Measurements from ENCODE around the gene FRY. TPM values are rescaled to one million over a fixed set of nuclear protein-coding genes. Genes with fewer than 3 reads are reported as not detected.

Gene FRY
- total RNA-seq, 1 donor from 2014 or later: 2.4 TPM

DNA sequence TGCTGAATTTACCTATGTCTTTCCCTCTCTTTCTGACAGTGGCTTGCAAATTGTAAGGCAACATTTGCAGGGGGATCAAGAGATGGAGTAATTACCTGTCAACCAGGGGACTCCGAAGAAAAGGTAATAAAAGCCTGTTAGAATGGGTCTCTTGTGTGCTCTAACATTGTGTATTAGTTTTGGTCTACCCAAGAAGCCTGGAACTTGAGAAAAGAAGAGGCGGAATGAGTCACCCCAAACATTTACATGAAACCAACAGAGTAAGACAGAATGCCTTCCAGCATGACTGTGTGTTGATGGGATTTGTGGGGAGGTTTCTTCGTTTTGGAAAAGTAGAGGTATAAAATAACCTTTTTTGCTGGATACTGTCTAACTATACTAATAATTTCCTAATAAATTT, 246.9 kb downstream of the FRY start:
- peaks cover 5% of the 10 kb centered on the region for H3K4me1 Mint-ChIP-seq (ENCODE audit: low read depth)

DNA sequence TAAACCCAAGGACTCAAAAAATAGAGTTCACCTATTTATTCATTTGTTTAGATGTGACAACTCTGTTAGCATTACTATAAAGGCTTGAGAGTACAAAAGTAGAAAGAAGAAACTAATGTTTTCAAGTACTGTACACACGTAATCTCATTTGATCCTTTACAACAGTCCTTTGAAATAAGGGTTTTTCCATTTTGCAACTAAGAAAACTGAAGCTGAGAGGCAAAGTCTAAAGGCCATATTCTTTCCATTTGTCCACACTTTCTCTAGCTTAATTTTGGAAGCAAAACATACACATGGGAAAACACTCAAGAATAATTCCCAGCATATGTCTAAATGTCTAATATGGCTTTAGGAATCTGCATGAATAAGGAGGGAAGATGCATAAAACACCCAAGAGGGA, 249.5 kb downstream of the FRY start:
- H3K27ac Mint-ChIP-seq: no peak overlapping the region
- intact Hi-C loops (cut with micrococcal nuclease): no loop called here
- DNase-seq (ENCODE audit: low spot score): no peak
- peaks cover 2% of the 10 kb centered on the region for H3K36me3 Mint-ChIP-seq (ENCODE audit: low read depth)
- H3K4me3 Mint-ChIP-seq: no peak overlapping the region
- H3K27me3 Mint-ChIP-seq (ENCODE audit: insufficient read depth): peaks cover 4% of the 10 kb centered on the region
- H3K4me1 Mint-ChIP-seq (ENCODE audit: low read depth): peaks cover 5% of the 10 kb centered on the region
- H3K9me3 Mint-ChIP-seq: no peaks in the 10 kb centered on the region

More for the DNA sequence above, 246.9 kb downstream of the FRY start:
- intact Hi-C loops (cut with micrococcal nuclease): loop anchor here (1.0 kb wide), 1 partner anchor 19 kb away; no protein-coding TSS in a partner anchor
- no peaks in the 10 kb centered on the region for H3K9me3 Mint-ChIP-seq
- H3K4me3 Mint-ChIP-seq: no peak overlapping the region
- H3K36me3 Mint-ChIP-seq (ENCODE audit: low read depth): peaks cover 2% of the 10 kb centered on the region
- H3K27me3 Mint-ChIP-seq (ENCODE audit: insufficient read depth): no peaks in the 10 kb centered on the region
- DNase-seq (ENCODE audit: low spot score): no peak
- H3K27ac Mint-ChIP-seq: no peak overlapping the region

DNA sequence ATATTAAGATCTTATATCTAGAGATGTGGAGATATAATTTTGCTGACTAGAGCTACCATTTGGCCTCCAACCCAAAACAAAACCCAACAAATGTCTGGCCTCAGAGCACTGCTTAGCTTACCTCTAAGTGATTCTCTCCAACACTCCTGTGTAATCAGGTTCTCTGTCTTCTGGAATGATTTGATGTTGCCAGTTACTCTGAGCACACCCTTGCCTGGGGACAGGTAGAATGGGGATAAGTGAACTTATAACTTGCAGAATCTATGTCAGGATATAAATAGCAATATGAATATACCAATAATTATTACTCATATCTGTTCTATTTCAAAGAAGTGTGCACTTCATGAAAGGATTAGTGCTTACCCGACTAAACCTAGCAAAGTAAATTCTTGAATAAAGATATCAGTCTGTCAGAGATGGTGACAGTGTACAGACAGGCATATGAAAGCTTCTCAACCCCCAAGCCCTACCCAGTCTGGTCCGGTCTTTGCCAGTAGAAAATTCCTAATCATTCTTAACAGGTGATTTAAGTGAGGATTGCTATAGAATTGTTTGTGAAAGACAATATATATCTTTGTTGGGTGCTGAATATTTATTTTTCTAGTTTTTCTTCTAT, 250.6 kb downstream of the FRY start:
- H3K9me3 Mint-ChIP-seq: no peaks in the 10 kb centered on the region
- no peak overlapping the region for H3K4me3 Mint-ChIP-seq
- peaks cover 4% of the 10 kb centered on the region for H3K27me3 Mint-ChIP-seq (ENCODE audit: insufficient read depth)
- H3K36me3 Mint-ChIP-seq (ENCODE audit: low read depth): peaks cover 2% of the 10 kb centered on the region
- DNase-seq (ENCODE audit: low spot score): no peak
- peaks cover 5% of the 10 kb centered on the region for H3K4me1 Mint-ChIP-seq (ENCODE audit: low read depth)
- intact Hi-C loops (cut with micrococcal nuclease): no loop called here
- H3K27ac Mint-ChIP-seq: no peak overlapping the region

GRCh38 chr13:32284927-32285632, 253.5 kb downstream of the FRY start:
- intact Hi-C loops (cut with micrococcal nuclease): no loop called here
- no peak overlapping the region for H3K4me3 Mint-ChIP-seq
- H3K27ac Mint-ChIP-seq: no peak overlapping the region
- peaks cover 2% of the 10 kb centered on the region for H3K36me3 Mint-ChIP-seq (ENCODE audit: low read depth)
- no peaks in the 10 kb centered on the region for H3K4me1 Mint-ChIP-seq (ENCODE audit: low read depth)
- peaks cover 4% of the 10 kb centered on the region for H3K27me3 Mint-ChIP-seq (ENCODE audit: insufficient read depth)
- H3K9me3 Mint-ChIP-seq: no peaks in the 10 kb centered on the region
- no peak for DNase-seq (ENCODE audit: low spot score)

DNA sequence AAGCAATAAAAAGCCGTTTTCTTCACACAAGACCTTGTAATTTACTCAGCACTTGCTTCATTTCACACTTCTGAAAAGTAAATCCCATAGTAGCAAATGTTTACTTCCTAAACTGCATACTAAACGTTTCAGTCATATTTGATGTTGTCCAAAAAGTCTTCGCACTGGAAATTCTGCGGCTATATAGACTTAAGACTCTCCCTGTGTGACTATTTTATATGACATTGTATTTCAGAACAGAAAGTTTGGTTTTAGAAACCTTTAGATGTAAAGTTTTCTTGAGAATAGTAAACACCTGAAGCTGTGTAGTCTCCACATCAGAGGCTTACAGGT, 254.0 kb downstream of the FRY start:
- Mint-ChIP-seq H3K9me3 (no peaks in the 10 kb centered on the region), H3K27ac (no peak overlapping the region), H3K4me3 (no peak overlapping the region), H3K4me1 (ENCODE audit: low read depth) (no peaks in the 10 kb centered on the region), H3K27me3 (ENCODE audit: insufficient read depth) (peaks cover 4% of the 10 kb centered on the region), H3K36me3 (ENCODE audit: low read depth) (peaks cover 2% of the 10 kb centered on the region)
- intact Hi-C loops (cut with micrococcal nuclease): no loop called here
- no peak for DNase-seq (ENCODE audit: low spot score)

DNA sequence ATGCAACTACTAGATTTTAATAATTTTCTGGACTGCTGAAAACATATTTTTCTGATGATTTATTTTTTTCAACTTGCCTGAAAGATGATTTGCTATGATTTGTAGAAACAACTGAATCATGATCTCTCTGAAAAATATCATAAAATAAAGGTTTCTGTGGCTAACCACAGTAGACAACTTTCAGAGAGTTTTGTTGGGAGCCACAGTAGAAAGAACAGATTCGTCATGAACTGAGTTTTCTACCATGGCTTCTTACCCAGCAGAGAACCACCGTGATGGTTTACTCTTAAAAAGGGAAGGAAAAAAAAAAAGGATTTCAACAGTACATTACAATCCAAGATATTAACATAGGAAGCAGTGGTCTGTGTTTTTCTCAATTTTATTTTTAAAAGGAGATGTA, 265.6 kb downstream of the FRY start:
- Mint-ChIP-seq H3K36me3 (ENCODE audit: low read depth) (peaks cover under 1% of the 10 kb centered on the region), H3K4me3 (no peak overlapping the region), H3K4me1 (ENCODE audit: low read depth) (peaks cover 18% of the 10 kb centered on the region), H3K27ac (no peak overlapping the region), H3K27me3 (ENCODE audit: insufficient read depth) (peaks cover 17% of the 10 kb centered on the region), H3K9me3 (no peaks in the 10 kb centered on the region)
- intact Hi-C loops (cut with micrococcal nuclease): loop anchor here (1.0 kb wide), 1 partner anchor 19 kb away; no protein-coding TSS in a partner anchor
- DNase-seq (ENCODE audit: low spot score): no peak

- no peak overlapping the region for H3K27ac Mint-ChIP-seq
- no peaks in the 10 kb centered on the region for H3K36me3 Mint-ChIP-seq (ENCODE audit: low read depth)
- no peak for DNase-seq (ENCODE audit: low spot score)
- H3K4me1 Mint-ChIP-seq (ENCODE audit: low read depth): peaks cover 18% of the 10 kb centered on the region
- H3K4me3 Mint-ChIP-seq: no peak overlapping the region
- no peaks in the 10 kb centered on the region for H3K9me3 Mint-ChIP-seq
- intact Hi-C loops (cut with micrococcal nuclease): loop anchor here (1.0 kb wide), 1 partner anchor 12 kb away; no protein-coding TSS in a partner anchor
- peaks cover 17% of the 10 kb centered on the region for H3K27me3 Mint-ChIP-seq (ENCODE audit: insufficient read depth)
These were observed 267.1 kb downstream of the FRY start for GRCh38 chr13:32298695-32299094.

- no peaks in the 10 kb centered on the region for H3K36me3 Mint-ChIP-seq (ENCODE audit: low read depth)
- no peaks in the 10 kb centered on the region for H3K9me3 Mint-ChIP-seq
These were observed 268.3 kb downstream of the FRY start for GRCh38 chr13:32299893-32300292.

DNA sequence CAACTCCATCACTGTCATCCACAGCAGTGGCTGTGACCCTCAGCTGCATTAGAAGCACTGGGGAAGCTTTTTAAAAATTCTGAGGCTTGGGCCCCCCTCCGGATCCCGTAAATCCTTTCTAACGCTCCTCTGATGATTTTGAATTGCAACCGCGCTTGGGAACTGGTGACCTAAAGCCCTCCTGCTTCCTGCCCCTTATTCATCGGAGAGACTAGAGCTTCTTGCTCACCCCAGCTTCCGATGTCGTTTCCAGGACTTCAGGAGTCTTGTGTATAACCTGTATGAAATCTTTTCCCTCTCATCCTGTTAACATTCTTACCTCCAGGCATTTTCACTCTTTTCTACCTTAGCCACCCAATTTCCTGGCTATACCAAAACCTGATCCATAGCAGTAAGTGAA, 268.8 kb downstream of the FRY start:
- Mint-ChIP-seq H3K4me3 (no peak overlapping the region), H3K4me1 (ENCODE audit: low read depth) (peaks cover 18% of the 10 kb centered on the region), H3K9me3 (no peaks in the 10 kb centered on the region), H3K36me3 (ENCODE audit: low read depth) (no peaks in the 10 kb centered on the region), H3K27me3 (ENCODE audit: insufficient read depth) (peaks cover 17% of the 10 kb centered on the region), H3K27ac (no peak overlapping the region)
- DNase-seq (ENCODE audit: low spot score): no peak
- intact Hi-C loops (cut with micrococcal nuclease): loop anchor here (1.0 to 2.0 kb wide), 2 partner anchors 15 to 54 kb away; partner anchors contain the start of genes BRCA2 and ZAR1L

More at GRCh38 chr13:32299893-32300292, 268.3 kb downstream of the FRY start:
- no peak overlapping the region for H3K4me3 Mint-ChIP-seq
- intact Hi-C loops (cut with micrococcal nuclease): loop anchor here (1.0 to 2.0 kb wide), 3 partner anchors 10 to 53 kb away; partner anchors contain the start of genes BRCA2 and ZAR1L
- DNase-seq (ENCODE audit: low spot score): no peak
- H3K27me3 Mint-ChIP-seq (ENCODE audit: insufficient read depth): peaks cover 17% of the 10 kb centered on the region
- H3K27ac Mint-ChIP-seq: no peak overlapping the region
- H3K4me1 Mint-ChIP-seq (ENCODE audit: low read depth): peaks cover 18% of the 10 kb centered on the region

DNA sequence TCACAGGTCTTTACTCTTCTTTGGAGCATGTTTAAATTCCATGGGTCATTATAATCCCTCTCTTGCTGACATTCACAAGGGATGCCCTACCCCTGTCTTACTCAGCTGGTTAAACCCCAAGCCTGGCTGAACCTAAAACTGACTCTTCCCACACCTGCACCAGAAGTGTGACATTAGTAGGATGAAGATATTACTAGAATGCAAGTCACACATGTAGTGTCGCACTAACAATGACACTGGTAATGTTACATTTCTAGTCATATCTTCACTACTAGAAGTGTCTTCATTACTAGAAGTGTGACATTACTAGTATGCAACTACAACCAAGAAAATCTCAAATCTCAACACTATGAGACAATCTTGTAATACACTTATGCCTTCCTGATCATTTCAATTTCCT, 269.3 kb downstream of the FRY start:
- Mint-ChIP-seq H3K27me3 (ENCODE audit: insufficient read depth) (peaks cover 17% of the 10 kb centered on the region), H3K36me3 (ENCODE audit: low read depth) (no peaks in the 10 kb centered on the region), H3K9me3 (no peaks in the 10 kb centered on the region), H3K4me1 (ENCODE audit: low read depth) (peaks cover 18% of the 10 kb centered on the region), H3K27ac (no peak overlapping the region), H3K4me3 (no peak overlapping the region)
- DNase-seq (ENCODE audit: low spot score): no peak
- intact Hi-C loops (cut with micrococcal nuclease): loop anchor here (1.0 to 2.0 kb wide), 2 partner anchors 14 to 54 kb away; partner anchors contain the start of genes BRCA2 and ZAR1L

DNA sequence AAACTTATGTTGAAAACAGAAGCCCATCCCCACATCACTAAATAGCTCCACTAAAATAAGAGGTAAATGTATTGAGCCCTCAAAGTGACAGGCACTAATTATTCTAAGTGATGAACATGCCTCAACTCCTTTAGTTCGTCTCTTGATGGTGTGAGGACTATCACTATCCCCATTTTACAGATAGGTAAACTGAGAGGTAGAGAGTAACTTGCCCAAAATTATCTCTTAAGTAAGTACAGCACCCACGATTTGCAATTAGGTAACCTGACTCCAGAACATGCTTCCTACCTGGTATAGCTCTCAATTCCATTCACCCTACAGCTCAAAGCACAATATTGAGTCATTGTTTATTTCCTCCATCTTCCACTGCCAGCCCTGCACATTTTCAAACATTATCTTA, 270.9 kb downstream of the FRY start:
- Mint-ChIP-seq H3K4me1 (ENCODE audit: low read depth) (peaks cover 9% of the 10 kb centered on the region), H3K27ac (no peak overlapping the region), H3K4me3 (no peak overlapping the region), H3K9me3 (no peaks in the 10 kb centered on the region), H3K36me3 (ENCODE audit: low read depth) (no peaks in the 10 kb centered on the region), H3K27me3 (ENCODE audit: insufficient read depth) (peaks cover 10% of the 10 kb centered on the region)
- intact Hi-C loops (cut with micrococcal nuclease): no loop called here
- DNase-seq (ENCODE audit: low spot score): no peak

GRCh38 chr13:32305646-32306045, 274.1 kb downstream of the FRY start:
- no peak overlapping the region for H3K4me3 Mint-ChIP-seq
- DNase-seq (ENCODE audit: low spot score): no peak
- no peak overlapping the region for H3K27ac Mint-ChIP-seq
- peaks cover 17% of the 10 kb centered on the region for H3K4me1 Mint-ChIP-seq (ENCODE audit: low read depth)
- intact Hi-C loops (cut with micrococcal nuclease): no loop called here
- no peaks in the 10 kb centered on the region for H3K9me3 Mint-ChIP-seq
- H3K36me3 Mint-ChIP-seq (ENCODE audit: low read depth): no peaks in the 10 kb centered on the region
- H3K27me3 Mint-ChIP-seq (ENCODE audit: insufficient read depth): no peaks in the 10 kb centered on the region
